ENCODE measurements around the gene ROS1.

ROS1 gene

DNA sequence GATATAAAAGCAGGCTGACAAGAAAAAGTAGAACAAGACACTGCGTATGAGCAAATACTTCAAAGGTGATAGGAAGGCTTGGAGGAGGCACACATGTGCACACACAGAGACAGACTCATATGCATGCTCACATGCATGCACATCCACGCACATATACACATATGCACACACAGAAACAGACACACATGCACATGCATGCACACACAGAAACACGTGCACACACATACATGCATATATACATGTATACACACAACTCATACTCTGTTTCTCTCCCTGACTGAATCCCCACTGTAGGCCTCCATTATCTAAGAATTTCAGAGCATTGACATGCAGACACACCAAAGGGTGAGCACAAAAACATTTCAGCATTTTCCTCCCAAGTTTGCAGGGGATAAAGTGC is 116.7 kb downstream of the ROS1 start:
- no peak for DNase-seq (ENCODE audit: low spot score)

DNA sequence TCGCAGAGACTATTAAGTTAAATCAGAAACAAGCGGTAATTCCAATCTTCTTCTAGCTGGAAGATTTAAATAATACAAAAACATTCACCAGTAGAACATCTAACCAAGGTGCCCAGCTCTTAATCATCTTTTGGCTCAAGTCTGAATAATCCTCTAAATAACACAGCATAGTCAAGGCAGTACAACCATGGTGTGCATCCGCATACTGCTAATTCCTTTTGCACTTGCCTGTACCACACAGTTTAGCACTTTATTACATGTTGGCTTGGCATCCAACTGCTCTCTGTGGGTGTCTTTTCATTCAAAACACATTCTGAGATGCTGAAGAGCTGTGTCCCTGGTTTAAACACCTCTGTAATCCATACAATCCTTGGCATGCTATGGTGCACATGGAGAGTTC is 118.1 kb downstream of the ROS1 start:
- no peak for DNase-seq (ENCODE audit: low spot score)

DNA sequence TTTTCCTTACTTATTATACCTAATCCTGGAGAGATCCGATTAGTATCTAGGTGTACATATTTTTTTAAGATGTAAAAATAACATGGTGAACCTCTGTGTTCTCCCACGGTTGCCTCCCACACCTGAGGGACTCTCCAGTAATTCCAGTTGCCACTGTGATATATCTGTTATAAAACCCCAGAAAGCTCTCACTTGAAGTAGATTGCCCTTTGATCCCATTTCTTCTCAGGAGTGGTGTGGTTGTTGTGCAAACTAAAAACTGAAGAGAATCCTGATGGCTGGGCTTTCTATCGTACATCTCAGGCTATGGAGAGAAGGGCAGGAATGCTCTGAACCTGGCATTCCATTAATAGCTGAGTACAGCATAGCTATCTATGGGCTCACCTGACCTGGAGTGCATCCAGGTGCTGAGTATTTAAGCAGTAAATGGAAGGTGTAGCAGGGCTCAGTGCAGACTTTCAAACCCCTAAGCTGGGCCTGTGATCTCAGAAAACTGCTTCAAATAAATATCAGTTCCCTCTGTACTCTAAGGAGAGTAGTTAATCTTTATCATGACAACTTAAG is 119.4 kb downstream of the ROS1 start:
- no peak for DNase-seq (ENCODE audit: low spot score)

DNA sequence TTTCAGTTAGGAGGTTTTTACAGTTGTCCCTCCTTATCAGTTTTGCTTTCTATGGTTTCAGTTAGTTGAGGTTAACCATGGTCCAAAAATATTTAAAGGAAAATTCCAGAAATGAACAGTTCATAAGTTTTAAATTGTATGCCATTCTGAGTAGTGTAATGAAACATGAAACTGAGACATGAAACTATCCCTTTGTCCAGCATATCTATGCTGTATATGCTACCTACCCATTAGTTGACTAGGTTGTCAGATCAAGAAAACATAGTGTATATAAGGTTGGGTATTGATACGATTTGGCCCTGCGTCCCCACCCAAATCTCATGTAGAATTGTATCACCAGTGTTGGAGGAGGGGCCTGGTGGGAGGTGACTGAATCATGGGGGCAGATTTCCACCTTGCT is 121.3 kb downstream of the ROS1 start:
- no peak for DNase-seq (ENCODE audit: low spot score)

DNA sequence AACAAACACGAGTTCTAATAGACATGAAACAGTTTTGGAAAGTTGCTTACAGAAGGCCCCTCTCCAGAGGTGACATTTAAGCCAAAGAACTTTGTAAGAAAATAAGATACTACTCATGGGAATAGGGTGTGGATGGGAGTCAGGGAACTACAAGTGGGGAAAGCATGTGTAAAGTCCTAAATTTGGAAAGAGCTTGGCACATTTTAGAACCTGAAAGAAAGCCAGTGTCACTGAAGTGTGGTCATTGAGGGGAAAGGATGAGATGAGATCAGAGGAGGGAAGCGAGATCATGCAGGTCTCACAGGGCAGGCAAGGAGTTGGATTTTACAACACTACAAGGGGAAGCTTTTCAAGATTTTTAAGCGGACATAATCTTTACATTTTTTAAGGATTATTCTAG is 122.4 kb downstream of the ROS1 start:
- DNase-seq (ENCODE audit: low spot score): no peak

DNA sequence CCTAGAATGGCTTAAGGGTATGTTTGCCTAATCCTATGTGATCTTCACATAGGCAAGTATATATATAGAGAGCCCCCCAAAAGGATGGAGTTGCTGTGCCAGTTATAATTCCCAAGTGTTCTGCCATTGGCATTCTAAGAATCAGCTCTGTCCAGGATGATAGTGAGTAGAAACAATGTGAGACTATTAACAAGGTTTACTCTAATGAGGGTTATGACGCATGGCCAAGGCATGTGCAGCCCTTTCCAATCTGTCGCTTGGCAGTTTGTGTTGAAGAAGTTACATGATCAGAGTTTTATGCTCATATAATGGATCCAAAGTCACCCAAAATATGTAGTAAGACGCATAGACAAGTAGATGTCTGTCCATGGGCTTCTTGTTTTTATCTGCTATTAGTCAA is 126.8 kb downstream of the ROS1 start:
- DNase-seq (ENCODE audit: low spot score): no peak

DNA sequence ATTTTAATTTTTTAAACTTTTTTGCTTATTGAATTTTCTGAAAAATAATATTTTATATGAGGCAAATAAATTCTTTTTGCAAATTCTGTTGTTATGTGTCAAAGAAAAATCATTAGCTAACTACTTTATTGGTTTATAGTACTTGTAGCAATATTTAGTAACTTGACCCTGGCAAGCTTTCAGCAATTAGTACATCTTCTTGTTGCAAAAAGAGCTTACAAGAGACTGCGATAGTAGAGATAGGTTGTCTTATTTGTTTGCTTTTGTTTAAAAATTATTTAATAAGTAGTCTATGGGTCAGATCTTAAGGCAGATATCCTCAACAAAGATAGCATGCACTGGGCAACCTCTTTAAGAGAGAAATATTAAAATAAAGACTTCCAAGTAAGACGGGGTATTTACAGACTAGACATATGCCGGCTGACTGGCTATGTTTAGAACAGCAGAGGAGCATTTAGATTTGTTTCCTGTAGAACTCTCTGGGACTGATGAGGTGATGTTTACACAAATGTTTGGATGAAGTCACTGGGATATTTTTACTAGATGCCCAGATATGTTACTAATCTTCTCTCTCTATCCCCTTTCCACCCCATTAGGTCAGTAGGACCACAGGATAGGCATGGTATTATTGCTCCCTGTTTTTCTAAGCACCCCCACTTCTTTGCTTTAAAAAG is 135.4 kb downstream of the ROS1 start:
- no peak for DNase-seq (ENCODE audit: low spot score)

DNA sequence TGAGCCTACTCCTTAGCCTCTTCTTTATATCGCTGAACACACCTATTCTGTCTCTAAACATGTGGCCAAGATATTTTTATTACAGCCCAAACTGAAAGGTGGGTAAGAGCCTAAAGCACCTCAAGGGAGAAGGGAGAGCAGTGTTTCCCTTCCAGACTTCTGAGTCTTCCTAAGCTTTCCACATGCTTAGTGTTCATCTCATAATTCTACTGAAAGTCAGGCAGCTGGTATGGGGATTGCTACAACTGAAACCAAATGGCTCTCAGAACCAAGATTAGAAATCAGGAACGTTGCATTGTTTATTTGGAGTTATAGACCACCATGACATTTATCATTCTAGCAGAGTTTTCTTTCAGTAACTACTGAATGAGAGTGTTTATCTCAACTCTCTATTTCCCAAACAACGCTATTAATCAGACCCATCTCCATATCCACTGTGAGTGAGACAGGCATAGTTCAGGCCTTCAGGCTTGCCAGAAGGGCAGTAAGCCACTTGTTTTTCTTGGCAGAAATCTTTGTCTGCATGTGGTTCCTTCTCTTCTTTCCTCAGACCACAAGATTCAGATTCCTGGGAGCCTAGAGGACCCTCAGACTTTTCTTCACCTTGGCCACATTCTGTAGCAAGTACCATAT is 137.5 kb downstream of the ROS1 start:
- no peak for DNase-seq (ENCODE audit: low spot score)

DNA sequence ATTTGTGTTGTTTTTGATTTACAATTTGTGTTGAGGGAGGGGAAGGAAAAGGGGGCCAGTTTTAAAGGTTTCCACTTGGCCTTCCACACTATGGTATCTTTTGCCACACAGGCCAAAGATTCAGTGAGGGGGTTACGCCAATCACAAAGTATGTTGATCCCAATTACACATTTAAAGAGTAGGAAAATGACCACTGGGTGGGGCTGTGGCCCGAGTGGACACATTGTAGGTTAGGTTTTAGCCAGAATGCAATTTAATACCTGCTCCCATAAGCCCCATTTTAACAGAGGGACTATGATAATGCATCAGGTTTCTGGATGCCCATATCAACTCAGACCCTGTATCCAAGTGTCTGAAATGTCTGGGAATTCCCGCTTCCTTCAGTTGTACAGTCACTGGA is 144.8 kb downstream of the ROS1 start:
- no peak for DNase-seq (ENCODE audit: low spot score)

DNA sequence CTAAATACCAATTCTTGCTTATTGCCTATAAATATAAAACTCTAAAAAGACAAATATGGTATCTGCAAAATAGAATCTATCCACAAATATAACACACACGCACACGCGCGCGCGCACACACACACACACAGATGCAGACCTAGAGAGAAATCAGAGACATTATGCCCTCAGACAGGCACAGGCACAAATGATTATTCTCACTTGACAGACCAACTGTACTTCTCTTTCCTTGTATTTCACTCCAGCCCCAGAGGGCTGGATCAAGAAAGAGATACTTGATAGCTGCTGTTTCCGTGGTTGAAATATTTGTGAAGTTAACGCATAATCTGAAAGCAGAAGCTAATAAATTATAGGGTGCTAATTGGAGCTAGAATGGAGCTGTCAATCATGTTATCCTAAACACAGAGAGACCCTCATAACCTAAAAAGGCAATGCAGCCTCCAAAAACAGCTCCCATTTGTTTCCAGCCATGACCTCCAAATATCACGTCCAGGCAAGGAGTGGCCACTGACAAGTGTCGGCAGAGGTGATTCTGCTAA is 148.9 kb downstream of the ROS1 start:
- DNase-seq (ENCODE audit: low spot score): no peak

DNA sequence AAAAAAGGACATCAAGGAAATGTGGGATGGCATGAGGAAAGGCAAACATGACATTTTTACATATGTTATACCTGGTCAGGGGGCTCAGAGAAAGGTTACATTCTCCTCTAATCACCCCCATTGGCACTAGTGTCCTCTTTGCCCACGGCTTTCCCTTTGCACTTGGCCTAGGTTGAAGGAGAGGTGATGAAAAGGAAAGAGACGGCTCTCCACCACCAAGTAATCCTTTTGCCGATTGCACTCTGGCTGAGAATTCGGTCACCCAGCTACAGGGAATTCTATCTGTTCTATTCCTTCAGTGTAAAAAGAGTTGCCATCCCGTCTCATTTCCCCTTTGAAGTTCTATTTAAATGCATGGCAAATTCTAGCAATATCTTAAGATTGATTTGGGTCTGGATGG is 150.0 kb downstream of the ROS1 start:
- DNase-seq (ENCODE audit: low spot score): no peak

DNA sequence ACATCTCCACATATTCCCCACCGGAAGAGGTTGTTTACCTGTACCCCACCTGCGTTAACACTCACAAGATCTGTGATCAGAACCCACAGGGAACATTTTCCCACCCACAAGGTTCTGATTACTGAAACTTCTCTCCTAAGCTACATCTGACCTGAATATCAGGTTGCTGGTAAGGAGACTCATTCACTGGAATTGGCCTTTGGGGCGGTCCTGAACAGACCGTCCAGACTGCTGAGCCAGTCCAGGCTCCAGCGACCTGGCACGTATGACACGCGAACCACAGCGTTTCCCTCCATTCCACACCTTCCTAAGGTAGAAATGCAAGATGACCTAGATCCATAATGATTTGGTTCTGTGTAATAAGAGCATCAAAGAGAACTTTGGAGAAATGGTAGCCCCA is 150.5 kb downstream of the ROS1 start:
- no peak for DNase-seq (ENCODE audit: low spot score)

DNA sequence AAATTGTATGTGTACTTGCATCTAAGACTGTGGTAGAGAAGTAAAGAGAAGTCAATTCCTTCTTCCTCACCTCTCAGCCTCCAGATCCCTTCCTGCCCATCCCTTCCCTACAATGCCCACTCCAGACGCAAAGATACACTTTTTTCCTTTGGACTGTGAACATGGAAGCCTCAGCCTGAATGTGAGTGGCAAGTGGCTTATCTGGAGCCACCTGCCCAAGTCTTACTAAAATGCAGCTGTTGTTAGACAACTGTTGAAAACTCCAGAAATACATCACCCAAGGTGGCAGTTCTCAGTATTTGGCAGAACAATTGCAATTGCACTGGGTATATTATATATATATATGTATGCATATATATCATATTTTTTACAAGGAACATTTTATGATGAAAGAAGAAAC is 152.9 kb downstream of the ROS1 start:
- DNase-seq (ENCODE audit: low spot score): no peak

DNA sequence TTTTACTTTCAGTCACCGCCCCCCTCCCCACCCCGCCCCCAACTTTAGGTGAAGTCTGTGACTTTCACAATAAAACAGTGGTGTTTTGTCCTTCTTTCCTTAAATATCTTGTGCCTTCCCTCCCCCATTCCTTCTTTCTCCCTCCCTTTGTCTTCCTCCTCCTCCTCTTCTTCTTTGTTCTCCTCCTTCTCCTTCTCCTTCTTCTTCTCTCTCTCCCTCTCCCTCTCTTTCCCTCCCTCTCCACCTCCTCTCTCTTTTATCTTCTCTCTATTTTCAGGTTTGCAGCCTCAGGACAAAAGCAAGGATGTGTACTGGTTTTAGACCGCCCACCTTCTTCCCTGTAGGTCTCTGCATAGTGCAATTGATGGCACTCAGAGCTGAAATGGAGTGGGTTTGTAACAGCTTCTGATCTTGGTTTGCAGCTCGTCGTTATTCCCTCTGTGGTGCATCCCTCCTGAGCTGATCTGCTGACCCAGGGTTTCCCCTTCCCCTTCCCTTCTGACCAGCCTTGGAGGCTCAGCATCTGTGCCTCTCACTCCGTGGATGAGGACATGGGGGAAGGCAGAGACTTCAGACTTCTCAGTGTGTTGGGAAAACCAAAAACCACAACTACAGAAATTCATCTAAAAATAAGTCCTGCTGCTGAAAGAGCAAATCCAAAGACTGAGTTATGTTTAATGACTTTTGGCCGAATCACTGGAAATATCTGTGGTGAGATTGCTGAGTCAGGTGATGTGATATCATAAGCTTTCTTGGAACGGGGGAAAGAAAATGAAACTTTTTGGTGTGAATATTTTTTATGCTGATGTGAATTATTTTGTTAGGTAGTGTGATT is 153.5 kb downstream of the ROS1 start:
- no peak for DNase-seq (ENCODE audit: low spot score)

DNA sequence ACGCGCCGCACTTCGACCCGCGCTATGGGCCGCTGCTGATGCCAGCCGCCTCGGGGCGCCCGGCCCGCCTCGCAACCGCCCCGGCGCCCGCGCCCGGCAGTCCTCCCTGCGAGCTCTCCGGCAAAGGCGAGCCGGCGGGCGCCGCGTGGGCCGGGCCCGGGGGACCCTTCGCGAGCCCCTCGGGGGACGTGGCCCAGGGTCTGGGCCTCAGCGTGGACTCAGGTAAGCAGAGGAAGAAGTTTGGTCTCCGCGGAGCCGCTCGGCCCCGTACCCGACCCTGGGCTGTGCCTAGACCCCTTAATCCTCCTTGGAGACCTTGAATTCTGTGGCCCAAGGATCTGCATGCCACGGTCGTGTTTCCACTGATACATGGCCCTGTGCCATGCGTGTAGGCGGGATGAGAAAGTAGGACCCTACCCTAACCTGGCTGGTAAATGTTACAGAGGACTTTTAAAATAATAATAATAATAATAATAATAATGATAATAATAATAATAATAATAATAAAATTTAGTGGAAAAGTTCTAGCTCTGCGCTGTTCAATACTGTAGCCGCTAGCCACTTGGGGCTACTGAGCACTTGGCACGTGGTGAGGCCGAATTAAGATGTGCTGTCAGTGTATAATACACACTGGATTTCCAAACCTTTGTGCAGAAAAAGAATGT is 154.8 kb downstream of the ROS1 start:
- no peak for DNase-seq (ENCODE audit: low spot score)

DNA sequence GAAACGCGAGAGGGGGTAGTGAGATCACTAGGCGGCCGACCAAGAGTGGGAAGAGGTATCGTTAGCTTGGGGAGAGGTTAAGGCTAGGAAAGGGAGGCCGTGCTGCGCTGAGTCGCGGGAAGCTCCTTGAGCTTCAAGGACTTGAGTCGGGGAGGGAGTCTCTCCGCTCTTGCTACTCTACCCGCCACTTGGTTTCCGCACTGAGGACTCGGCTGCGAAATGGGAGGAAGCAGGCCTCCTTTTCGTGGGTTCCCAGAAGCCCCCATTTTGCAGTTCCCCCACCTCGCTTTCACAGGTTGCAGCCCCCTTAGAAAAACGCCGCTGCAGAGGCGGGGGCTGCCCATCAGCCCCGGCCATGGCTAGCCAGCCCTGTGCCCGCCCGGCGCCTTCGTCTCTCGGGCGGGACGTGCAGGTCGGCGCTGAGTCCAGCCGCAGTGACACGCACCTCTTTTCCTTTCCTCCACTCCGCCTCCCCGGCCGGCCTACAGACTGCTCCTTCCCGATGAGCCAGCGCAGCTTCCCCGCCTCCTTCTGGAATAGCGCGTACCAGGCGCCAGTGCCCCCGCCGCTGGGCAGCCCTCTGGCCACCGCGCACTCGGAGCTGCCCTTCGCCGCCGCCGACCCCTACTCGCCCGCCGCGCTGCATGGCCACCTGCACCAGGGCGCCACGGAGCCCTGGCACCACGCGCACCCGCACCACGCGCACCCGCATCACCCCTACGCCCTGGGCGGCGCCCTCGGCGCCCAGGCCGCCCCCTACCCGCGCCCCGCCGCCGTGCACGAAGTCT is 155.5 kb downstream of the ROS1 start:
- DNase-seq (ENCODE audit: low spot score): no peak

DNA sequence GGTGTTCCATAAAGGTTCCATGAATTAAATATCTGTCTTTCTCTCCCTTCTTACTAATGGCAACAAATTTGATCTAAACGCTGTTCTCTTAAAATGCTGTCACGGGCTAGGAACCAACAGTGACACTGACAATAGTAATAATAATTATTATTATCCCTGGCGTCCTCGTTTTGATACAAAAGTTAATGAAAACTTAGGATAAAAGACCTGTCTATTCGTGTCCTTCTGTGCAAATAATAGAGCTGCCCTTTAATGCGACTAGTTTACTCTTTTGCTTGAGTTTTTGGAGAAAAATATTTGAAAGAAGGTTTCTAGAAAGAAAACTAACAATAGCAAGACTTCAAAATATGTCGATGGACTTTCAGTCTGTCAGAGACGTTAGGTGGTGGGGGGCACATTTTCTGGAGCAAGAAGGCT is 156.1 kb downstream of the ROS1 start:
- DNase-seq (ENCODE audit: low spot score): no peak

DNA sequence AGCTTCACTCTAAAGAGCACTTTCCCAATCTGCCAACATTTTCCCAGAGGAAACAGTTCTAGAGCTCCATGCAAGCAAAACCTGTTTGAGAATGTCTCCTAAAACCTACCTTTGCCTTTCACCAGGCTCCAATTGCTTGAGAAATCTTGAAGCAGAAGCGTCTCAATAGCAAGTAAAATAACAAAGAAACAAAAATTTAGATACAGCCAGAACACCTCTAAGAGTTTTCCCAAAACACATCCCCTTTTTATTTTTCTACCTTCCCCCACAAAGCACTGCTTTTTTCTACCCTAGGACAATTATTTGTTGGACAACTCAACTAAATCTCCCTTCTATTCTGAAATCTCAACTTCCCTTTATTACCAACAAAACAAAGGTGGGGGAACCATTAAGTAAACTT is 156.8 kb downstream of the ROS1 start:
- DNase-seq (ENCODE audit: low spot score): no peak

DNA sequence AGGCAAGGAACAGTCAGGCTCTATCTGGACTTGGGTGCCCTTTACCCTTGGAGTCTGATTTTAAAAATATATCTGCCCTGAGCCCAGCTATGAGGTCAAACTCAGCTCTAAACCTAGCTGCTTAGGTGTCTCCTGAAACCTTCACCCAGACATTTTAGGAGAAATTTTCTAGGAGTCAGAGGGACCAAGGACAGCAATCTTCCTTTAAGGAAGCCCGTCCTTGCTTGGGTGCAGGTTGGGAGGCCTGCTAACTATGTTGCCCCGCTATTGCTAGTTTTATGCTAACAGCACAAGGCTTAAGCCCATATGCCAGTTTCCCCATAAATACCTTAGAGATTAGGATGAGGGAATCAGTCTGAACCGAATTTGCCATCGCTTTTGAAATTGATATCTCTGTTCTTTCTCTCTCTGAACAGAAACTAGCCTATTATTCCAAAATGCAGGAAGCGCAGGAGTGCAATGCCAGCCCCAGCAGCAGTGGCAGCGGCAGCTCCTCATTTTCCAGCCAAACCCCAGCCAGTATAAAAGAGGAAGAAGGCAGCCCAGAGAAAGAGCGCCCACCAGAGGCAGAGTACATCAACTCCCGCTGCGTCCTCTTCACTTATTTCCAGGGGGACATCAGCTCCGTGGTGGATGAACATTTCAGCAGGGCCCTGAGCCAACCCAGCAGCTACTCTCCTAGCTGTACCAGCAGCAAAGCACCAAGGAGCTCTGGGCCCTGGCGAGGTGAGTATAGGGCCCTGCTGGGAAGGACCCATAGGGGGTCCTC is 157.8 kb downstream of the ROS1 start:
- no peak for DNase-seq (ENCODE audit: low spot score)

DNA sequence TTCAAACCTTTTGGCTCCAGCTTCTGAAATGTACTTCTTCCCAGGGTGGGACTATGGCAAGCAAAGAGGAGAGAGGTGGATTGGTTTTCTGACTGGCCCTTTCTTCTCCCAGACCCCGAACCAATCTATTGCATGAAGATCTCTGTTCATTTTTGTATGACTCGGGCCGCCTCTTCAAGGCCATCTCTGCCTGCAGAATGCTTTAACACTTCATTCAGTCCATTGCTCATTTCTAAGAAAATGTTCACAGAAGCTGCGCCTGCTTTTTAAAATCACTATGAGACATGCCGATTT is 158.7 kb downstream of the ROS1 start:
- no peak for DNase-seq (ENCODE audit: low spot score)
